PFSK-1 (cell line): Measurements from ENCODE around the gene CENPP.

Experiments
- FOXP2 ChIP-seq: optimal IDR thresholded peaks from 2 replicates; pipeline ENCODE3; 2011; ENCODE audit warnings: borderline replicate concordance, control low read depth, inconsistent platforms; ENCODE audit not compliant: insufficient read depth; ENCODE audit errors: extremely low read length, extremely low read depth
- POLR2AphosphoS5 ChIP-seq: IDR thresholded peaks from 2 replicates; pipeline ENCODE4 v1.6.1; 2012; ENCODE audit warnings: low read depth, mild to moderate bottlenecking, control low read depth, low read length, moderate library complexity
- SIN3A ChIP-seq: IDR thresholded peaks from 2 replicates; pipeline ENCODE4 v1.6.1; 2012; ENCODE audit warnings: mild to moderate bottlenecking, low read length, moderate library complexity, borderline replicate concordance; ENCODE audit not compliant: insufficient read depth
- TAF1 ChIP-seq: IDR thresholded peaks from 2 replicates; pipeline ENCODE4 v1.6.1; 2012; ENCODE audit warnings: low read length, control low read depth, borderline replicate concordance; ENCODE audit not compliant: insufficient read depth
- TF ChIP-seq, protein P1 (sequence below), 2 experiments: IDR thresholded peaks; 2 replicates each; pipeline versions ENCODE4 v1.6.1 to v1.8.0; 2011 to 2012; ENCODE audit warnings: low read depth in 2 of 2, low read length in 2 of 2, control low read depth in 1 of 2, inconsistent platforms in 1 of 2, mild to moderate bottlenecking in 1 of 2, moderate library complexity in 1 of 2; ENCODE audit not compliant: insufficient read depth in 1 of 2

CENPP gene

DNA sequence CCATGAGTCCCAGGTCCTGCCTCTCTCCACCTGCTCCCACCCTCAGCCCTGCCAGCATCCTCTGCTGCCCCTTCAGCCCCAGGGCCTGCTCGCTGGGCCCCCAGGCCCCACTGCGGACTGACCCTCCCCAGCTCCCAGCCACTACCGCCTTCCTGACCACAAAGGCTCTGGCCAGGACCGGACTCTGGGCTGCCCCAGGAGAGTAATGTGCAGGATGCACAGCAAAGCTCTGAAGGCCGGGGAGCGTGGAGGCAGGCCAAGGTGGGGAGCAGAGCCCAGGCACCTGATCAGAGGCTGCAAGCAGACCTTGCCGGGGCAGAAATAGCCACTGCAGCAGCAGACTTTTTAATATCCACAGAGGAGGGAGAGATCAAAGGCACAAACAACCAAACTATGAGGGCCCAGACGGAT, 316.3 kb downstream of the CENPP start:
- TF ChIP-seq FOXP2 (no peak), POLR2AphosphoS5 (no peak), SIN3A (no peak), TAF1 (no peak)
- TF ChIP-seq, protein P1, sequence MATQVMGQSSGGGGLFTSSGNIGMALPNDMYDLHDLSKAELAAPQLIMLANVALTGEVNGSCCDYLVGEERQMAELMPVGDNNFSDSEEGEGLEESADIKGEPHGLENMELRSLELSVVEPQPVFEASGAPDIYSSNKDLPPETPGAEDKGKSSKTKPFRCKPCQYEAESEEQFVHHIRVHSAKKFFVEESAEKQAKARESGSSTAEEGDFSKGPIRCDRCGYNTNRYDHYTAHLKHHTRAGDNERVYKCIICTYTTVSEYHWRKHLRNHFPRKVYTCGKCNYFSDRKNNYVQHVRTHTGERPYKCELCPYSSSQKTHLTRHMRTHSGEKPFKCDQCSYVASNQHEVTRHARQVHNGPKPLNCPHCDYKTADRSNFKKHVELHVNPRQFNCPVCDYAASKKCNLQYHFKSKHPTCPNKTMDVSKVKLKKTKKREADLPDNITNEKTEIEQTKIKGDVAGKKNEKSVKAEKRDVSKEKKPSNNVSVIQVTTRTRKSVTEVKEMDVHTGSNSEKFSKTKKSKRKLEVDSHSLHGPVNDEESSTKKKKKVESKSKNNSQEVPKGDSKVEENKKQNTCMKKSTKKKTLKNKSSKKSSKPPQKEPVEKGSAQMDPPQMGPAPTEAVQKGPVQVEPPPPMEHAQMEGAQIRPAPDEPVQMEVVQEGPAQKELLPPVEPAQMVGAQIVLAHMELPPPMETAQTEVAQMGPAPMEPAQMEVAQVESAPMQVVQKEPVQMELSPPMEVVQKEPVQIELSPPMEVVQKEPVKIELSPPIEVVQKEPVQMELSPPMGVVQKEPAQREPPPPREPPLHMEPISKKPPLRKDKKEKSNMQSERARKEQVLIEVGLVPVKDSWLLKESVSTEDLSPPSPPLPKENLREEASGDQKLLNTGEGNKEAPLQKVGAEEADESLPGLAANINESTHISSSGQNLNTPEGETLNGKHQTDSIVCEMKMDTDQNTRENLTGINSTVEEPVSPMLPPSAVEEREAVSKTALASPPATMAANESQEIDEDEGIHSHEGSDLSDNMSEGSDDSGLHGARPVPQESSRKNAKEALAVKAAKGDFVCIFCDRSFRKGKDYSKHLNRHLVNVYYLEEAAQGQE (IDR thresholded peaks at IDR 0.05; ENCODE audit: insufficient read depth in 1 of 2, low read depth in 2 of 2, low read length in 2 of 2): no peak

DNA sequence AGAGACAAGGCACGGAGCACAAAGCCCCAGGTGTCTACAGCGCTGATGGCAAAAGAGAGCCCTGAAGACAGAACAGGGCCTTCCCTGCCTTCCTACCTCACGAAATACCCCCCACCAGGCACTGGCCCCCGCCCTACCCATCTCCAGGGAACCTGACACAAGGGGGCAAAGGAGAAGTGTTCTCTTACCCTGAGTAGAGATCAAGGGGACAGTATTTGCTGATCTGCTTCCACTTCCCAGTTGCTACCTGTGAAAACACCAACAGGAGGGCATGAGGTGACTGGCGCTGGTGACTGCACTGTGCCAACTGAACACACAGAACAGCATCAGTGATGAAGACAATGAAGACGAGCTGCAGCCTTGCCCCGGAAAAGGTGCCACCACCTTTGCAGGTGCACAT, 316.8 kb downstream of the CENPP start:
- TF ChIP-seq POLR2AphosphoS5 (no peak), FOXP2 (no peak), TAF1 (no peak), SIN3A (no peak)
- TF ChIP-seq, protein P1 (IDR thresholded peaks at IDR 0.05; ENCODE audit: insufficient read depth in 1 of 2, low read depth in 2 of 2, low read length in 2 of 2): no peak

DNA sequence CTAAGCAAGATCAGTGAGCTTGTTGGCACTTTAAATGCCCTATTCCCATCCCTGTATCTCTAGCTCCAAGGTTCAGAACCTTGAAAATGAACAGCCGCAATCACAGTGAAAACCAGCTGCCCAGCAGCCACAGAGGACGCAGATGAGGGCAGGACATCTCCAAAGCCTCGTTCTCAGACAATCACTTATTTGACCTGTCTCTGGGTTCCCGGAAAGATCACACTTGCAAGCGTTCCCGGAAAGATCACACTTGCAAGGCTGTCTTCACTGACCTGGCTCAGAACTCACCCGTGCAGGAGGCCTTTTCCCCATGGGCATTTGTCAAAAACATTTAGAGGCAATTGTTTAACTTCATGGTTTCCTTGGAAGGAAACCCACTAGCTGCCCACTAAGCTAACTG, 318.5 kb downstream of the CENPP start:
- TF ChIP-seq SIN3A: no peak

DNA sequence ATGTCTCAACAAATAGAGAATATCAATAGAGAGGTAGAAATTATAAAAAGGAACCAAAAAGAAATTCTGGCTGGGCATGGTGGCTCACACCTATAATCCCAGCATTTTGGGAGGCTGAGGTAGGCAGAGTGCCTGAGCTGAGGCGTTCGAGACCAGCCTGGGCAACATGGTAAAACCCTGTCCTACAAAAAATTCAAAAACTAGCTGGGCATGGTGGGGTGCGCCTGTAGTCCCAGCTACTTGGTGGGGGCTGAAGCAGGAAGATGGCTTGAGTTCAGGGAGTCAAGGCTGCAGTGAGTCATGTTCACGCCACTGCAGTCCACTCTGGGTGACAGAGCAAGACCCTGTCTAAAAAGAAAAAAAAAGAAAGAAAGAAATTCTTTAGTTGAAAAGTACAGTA, 319.3 kb downstream of the CENPP start:
- TF ChIP-seq TAF1: no peak
- TF ChIP-seq, protein P1 (IDR thresholded peaks at IDR 0.05; ENCODE audit: insufficient read depth in 1 of 2, low read depth in 2 of 2, low read length in 2 of 2): no peak
- no peak for TF ChIP-seq SIN3A
- no peak for TF ChIP-seq FOXP2
- no peak for TF ChIP-seq POLR2AphosphoS5

DNA sequence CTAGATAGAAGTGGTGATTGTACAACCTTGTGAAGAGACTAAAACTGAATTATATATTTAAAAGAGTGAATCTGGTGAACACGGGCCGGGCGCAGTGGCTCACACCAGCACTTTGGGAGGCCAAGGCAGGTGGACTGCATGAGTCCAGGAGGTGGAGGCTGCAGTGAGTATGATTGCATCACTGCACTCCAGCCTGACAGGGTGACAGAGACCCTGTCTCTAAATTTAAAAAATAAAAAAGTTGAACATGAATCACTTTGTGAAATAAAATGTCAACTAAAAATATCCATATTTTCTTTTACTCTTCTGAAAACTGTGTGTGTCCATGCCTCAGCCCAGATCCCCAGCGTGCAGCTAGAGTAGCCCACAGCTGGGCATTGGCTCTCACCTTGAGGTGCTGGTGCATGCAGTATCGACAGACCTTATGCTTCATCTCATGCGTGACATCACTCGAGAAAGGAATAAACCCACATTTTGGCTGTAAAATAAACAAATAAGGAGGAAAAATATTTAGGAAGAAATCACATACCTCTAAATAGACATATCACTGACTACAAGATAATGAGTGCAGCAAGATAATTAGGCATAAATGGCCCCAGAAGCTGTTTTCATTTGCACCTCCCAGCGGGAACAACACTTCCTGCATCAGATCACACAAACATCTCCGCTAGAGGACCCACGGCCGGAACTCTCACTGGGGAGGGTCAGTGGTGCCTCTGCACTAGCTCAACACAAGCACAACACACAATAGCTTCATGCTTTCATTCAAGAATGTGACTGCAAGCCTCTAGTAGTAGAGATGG, 322.1 kb downstream of the CENPP start:
- TF ChIP-seq, protein P1 (IDR thresholded peaks at IDR 0.05; ENCODE audit: insufficient read depth in 1 of 2, low read depth in 2 of 2, low read length in 2 of 2): no peak
- TF ChIP-seq FOXP2 (no peak), SIN3A (no peak), POLR2AphosphoS5 (no peak), TAF1 (no peak)
